NCI-H2227 (cell line): ENCODE measurements around the gene ERICH3.

Experiments
- DNase-seq: peaks from one replicate; lab custom pipeline; 2025; ENCODE audit not compliant: unreplicated experiment; lab: John Stamatoyannopoulos, UW

ERICH3 gene

DNA sequence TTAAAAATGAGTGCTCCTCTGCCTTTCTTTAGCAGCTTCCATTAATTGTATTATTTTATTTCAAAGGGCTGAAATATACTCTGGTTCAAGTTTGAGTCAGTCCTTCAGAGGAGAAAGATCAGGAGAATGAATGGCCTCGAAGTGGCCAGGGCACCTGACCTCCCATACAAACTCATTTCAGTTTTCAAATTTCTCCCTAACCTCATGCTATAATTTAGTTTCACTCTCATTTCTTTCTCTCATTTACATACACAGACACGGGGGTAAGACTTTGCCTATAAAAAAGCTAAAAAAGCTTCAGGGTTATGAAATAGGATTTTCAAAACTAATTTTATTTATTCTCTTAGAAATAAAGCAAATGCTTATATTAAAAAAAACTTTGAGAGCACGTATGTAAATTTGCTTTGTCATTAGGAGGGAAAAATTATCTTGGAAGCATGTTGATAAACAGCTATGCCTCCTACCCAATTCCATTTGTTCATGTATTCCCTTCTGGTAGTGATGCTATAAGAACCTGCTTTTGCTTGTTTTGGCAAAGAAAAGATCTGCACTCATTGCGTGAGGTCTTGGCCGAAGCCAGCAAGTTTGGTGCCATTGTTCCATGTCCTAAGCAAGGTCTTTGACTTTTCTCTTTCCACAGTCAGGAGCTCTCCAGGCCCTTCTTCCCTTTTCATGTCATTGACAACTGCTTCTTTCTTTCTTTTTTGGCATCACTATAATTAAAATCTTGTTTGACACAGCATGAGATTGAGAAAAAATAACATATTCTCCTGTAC, 80.8 kb downstream of the ERICH3 start:
- no peak for DNase-seq

DNA sequence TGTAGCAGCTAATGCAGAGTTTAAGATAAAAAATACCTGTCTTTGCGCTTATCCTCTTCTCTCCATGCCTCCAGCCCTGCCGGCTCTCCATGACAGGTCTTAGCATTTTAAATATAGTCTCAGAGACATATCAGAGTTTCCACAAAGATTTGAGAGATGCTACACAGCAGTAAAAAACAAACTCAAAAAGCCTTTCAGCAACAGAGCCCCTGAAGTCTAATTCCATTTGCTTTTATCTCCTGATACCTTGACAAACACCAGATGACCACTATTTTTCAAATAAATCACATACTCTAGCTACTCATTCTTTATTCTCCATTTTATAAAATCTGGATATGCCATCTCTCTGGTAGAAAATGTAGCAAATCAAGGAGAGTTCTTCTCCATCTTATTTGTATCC, 81.6 kb downstream of the ERICH3 start:
- DNase-seq, result no peak

DNA sequence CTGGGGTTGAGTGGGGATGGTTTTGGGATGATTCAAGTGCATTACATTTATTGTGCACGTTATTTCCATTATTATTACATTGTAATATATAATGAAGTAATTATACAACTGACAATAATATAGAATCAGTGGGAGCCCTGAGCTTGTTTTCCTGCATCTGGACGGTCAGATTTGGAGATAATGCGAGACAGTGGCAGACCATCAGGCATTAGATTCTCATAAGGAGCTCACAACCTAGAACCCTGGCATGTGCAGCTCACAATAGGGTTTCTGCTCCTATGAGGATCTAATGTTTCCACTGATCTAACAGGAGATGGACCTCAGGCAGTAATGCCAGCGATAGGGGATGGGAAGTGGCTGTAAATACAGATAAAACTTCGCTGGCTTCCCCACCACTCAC, 83.3 kb downstream of the ERICH3 start:
- no peak for DNase-seq

DNA sequence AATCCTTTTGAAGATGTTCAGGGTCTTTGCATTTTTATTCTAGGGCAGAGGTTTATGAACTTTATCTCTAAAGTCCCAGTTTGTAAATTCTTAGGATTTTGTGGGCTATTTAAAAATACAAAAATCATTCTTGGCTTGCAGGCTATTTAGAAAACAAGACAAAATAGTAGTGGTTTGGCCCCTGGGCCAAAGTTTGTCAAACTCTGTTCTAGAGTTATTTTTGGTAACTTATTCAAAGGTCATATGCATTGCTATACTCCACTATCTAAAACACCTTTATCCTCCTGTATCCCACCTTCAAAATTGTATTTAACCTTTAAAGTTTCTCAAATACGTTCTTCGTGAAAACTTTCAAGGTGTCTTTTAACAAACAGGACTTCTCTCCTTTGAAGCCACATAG, 85.7 kb downstream of the ERICH3 start:
- DNase-seq, result no peak

DNA sequence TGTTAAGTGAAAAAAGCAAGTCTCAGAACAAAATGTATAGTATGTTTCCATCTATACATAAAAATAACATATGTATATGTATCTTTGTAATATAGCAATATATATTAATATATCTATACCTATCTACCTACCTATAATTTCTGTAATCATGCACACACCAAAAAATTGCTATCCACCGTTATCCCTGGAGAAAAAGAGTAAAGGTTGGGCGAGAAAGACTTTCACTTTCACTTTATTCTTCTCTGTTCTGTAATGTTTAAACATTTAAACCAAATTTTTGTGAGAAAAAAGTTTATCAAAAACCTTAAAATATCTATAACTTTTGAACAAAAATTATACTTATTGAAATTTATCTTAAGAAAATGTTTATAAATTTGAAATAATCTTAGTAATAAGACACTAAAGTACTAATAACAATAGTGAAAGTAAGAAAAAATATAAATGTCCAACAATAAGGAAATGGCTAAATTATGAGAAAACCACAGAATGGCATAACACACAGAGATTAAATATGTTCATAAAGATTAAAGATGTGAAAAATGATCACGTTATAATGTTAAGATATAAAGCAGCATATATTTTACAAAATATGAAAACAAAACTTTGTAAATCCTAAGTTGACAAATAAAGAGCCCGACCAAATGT, 87.2 kb downstream of the ERICH3 start:
- no peak for DNase-seq

DNA sequence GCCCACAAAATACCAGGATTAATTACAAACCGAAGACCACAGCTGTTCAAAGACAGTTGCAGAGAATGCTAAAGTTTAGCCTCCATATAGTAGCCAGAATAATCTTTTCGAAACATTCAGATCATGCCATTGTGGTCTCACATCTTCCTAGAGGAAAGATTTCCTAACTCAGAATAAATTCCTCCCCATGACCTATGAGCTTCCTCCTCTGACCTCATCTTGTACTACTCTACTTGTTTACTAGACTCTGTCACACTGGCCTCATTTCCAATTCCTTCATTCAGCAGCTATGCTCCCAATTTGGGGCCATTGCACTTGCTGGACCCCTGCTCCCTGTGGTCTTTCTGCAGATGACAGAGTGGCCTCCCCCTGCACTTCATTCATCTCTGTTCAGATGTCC, 89.4 kb downstream of the ERICH3 start:
- DNase-seq, result no peak

DNA sequence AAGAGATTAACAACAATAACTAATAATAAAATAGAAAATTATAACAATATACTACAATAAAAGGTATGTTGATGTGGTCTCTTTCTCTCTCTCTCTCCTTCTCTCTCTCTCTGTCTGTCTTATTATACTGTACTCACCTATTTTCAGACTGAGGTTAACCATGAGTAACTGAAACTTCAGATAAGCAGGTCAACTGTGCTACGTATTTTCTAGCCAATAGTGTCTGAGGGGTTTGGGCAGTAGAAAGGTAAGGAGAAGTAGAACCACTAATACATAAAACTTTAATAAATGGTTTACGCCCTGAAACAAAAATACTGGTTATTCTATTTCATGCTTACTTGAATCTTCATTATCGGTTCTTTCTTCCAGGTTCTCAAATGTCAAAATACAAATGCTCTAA, 90.2 kb downstream of the ERICH3 start:
- DNase-seq, result no peak

DNA sequence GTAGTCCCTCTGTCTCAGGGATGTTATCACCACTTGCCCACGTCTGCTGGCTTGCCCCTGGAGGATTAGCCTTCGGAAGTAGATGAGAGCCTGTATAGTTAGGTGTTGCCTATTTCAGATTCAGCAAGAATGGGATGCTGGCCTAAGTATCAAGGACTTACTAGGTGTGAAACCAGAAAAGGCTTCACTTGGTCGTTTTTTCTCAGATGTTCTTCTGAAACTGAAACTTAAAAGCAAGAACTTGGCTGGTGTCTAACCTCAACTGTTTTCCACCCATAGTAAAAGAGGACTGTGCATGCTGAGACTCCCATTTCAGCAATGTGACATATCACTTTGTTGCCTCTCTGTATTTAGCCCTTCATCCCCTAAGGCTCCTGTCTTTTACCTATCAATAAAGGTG, 94.2 kb downstream of the ERICH3 start:
- DNase-seq, result no peak

DNA sequence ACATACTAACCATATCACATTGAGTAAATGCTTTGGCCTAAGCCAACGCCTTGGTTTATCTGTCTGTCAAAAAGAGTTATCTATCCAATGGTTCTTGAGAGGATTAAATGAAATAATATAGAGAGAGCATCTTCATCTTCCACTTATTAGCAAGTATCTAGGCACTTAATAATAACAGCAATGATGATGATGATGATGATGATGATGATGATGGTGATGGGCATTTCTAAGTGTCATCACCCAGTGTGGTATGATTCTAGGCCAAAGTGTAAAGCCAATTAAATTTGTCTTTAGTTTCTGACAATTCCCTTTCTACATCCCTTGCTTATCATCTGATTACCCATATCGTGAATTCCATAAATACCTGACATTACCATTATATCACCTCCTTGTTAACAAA, 95.5 kb downstream of the ERICH3 start:
- DNase-seq, result no peak

DNA sequence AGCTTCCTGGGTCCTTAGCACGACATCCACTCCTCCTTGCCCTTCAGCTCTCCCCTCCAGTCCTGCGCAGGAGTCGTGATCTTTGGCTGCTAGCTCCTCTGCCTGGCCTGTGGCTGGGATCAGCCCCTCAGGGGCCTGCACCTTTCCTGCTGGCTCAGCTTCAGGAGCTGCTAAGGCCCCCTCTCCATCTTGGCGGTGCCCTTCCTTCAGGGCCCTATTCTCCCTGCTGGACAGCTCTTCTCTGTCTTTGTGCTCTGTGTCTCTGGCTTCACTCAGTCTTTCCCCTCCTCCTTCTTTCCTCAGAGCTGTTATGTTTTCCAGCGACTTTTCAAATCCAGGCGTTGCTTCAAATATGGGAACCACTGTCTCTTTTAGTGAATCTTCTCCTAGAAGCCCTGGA, 101.7 kb downstream of the ERICH3 start:
- DNase-seq, result no peak

DNA sequence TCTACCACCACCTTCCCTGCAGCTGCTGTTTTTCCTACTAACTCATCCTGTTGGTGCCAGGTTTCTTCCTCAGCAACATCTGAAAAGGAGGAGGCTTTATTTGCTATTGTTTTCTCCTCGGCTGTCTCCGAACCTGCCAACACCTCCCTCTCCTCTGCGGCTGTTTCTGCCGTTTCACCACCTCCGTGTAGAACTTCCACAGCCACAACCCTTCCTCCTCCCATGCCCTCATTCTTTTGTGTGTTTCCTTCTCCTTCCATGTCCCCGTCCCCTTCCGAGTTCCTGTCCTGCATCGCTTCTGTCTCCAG, 102.1 kb downstream of the ERICH3 start:
- DNase-seq, result no peak

DNA sequence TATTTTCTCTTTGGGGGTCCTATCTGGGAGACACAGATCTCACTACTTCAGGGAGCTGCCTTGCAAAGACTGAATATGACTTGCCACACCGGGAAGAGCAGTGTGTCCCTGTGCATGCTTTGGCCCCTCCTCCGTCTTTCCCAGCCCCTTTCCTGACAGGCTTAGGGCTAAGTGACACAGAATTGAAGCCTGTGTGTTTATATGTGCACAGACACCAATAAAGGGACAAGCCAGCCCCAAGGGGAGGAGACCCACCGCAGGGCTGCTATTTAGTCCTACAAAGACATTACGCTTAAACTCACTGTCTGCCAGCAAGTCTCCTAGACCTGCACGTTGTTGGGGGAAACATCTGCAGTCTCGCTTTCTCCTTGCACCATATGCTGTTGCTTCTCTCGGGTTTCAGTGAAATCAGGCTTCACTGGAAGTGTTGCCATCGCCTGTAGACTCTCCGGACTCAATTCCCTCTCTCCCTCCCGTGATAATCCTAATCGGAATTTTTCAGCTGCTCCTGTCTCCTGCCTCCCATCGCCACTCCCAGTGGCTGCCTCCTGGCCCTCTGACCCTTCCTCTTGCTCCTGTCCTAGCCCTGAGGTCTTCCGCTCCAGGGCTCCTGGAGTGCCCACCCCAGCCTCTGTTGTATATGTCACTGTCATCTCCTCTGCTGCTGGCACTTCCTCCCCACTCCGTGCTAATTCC, 102.6 kb downstream of the ERICH3 start:
- DNase-seq, result peak; percentile 69

DNA sequence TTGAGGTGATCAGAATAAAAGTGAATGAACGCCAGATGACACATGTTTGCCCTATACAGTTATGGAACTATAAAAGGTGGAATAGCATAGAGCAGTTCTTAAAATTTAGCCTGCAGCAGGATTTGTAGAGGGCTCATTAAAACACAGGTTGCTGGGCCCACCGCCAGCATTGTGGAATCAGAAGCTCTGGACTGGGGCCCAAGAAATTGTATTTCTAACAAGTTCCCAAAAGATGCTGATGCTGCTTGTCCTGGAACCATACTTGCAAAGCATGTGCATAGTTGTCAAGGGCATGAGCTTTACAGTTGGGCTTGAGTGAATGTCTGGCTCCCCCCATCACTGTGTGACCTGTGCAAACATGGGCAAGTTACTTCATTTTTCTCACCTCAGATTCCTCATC, 123.7 kb downstream of the ERICH3 start:
- no peak for DNase-seq

DNA sequence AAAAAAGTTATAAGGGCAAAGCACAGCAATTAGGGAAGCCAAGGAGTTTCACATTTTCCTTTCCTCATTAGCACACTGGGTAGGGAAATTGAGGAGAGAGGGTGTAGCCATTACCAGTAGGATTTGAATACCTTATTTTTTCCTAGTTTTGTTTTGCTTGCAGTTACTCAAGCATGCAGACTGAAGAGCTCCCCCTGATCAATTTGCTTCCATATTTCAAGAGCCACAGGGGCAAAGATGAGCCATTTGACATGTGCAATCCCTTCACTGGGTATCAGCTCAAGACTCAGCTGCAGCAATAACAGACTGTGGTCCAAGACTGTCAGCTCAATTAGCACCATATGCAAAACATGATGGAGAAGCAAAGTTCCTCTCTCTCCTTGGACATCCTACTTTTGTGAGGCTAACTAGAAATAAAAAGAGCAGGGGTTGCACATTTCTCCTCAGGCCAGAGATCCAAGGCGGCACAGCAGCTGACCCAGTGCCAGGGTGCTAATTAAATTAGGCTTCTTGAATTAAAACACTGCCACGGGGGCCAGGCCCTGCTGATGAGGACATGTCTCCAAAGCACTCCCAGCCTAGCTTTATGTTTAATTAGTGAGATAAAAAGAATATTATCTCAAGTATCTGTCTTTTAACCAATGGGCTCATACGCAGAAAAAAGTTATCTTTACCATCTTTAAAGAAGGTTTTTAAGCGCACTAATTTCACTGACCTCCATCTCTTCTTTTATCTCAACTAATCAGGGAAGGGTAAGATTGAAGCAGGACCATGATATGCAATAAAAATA, 124.4 kb downstream of the ERICH3 start:
- no peak for DNase-seq

DNA sequence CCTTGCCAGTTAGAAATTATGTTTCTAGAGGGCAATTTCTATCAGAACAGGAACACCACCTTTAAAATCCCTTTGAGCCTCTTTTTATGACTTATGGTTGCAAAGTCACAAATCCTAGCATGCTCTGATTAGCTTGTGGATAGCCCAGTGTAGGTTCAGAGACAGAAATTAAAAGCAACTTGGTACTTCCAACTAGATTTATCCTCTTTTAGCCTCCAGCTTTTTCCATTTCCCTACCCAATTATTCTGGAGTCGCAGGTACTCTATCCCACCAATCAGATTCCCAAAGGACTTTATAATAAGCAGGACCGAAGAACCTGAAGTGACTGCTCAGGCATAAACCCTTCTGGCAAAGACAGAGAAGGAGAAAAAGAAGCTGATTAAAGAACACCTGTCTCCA, 127.8 kb downstream of the ERICH3 start:
- no peak for DNase-seq

DNA sequence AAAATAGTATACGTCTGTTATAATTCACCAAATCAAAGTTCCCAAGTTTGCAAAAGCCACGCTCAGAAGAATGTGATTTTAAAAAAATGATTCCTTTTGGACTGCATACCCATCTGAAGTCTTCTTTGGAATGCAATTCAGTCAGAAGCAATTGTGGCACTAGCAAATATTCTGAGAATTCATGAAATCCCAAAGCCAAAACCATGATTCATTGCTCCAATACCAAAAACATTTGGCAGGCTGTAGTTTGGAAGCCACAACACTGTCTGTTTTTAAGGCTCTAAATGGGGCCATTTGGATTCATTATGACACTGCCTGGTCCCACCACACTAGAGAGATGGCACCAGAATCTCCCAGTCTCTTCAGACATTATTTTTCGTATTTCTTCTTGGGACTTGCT, 139.4 kb downstream of the ERICH3 start:
- DNase-seq, result no peak

DNA sequence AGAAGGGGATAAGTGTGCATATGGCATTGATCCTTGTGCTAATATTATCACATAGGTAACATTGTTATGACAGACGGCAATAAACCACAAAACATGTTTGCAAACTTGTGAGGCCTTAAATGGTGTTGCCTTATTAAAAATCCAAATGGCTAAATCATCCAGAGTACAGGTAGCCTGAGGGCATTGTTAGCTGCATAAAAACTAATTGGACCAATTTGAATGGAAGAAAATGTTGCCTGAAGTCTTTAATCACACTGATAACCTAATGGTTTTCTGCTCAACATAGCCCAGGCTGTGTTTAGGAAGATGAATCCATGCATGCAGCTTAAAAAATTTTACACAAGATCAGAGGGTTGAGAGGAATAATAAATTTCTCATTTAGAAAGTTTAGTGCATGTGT, 141.8 kb downstream of the ERICH3 start:
- no peak for DNase-seq

DNA sequence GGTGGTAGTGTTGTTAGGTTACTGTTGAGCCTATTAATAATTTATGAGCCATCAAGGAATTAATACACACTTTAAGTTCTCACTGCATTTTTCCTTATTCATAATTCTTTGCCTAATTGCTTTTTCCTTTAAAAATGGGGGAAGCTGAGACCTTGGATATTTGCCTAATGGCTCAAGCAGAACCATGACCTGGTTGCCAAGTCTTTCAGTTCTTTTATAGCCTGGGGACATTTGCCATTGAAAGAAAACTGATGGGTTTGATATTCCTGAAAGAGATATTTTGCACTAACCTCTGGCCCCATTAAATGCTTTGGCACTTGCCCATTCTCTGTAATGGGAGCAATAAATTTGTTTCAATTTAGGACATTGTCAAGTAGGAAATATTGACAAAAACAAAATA, 142.7 kb downstream of the ERICH3 start:
- DNase-seq, result no peak

DNA sequence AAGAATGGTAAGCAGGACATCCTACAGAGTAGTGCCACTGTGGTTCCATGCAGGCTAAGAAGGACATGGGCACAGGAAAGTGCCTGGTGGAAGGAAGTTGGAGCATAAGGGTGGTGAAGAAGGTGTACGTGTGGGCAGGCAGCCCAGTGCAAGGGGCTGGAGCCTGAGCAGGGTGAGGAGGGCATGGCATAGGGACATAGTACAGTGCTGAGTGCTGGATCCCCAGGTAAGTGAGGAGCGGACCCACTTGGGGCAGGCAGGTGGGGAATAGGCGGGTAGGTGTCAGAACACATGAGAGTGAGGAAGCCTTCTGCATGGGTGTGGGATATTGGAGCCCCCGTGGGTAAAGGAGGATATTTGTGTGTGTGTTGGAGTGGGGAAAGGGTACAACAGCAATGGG, 145.5 kb downstream of the ERICH3 start:
- DNase-seq, result no peak

DNA sequence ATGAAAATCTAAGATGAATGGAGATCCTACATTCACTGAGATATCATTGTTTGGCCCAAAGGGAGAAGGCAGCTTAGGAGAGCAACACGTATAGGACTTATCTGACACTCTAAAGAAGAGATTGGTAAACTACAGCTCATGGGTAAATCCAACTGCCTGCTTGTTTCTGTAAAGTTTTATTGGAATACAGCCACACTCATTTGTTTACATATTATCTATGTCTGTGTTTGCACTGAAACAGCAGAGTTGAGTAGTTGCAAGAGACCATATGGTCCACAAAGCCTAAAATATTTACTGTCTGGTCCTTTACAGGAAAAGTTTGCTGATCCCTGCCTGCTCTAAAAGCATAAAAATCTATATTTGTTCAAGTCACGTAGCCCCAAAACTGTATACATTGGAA, 146.9 kb downstream of the ERICH3 start:
- DNase-seq, result no peak

DNA sequence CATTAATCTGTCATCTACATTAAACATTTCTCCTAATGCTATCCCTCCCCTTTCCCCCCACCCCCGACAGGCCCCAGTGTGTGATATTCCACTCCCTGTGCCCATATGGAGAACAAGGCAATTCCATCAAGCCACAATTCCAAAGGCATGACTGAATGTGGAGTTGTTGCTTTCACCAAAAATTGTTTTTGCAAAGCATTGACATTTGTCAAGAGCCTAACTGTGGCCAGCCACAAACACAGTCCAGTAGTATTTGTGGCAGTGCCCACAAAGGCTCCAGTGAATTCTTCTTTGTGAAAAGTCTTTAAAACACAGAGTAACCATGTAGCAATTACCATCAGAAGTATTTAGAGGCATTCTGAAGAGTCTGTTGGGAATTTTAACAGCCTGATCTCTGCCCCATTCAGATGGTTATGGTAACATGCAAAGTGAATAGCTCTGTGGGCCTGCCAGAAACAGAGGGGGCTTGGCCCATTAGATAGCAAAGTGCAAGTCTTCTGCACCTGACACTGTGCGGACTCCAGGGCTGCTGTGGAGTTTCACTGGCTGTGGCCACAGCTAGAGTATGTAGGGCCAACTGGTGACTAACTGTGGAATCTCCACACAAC, 149.6 kb downstream of the ERICH3 start:
- no peak for DNase-seq
